Neuronal stem cell (in vitro differentiated cells): ENCODE data around the gene PCA3.

Experiments used
- DNase-seq: peaks from one replicate; pipeline ENCODE4 v3.0.0-alpha.2; 2013; ENCODE audit warnings: low spot score
- H2AFZ ChIP-seq: one replicate; pipeline ENCODE4 v1.6.1; 2013; ENCODE audit warnings: mild to moderate bottlenecking, low read length, inconsistent platforms
- H2AK5ac ChIP-seq: 2 replicates; pipeline ENCODE4 v1.6.1; 2013; ENCODE audit warnings: low read depth, mild to moderate bottlenecking, inconsistent platforms, low read length, moderate library complexity, mixed read lengths
- H2BK120ac ChIP-seq: 2 replicates; pipeline ENCODE4 v1.6.1; 2013; ENCODE audit warnings: low read depth, mild to moderate bottlenecking, inconsistent platforms, low read length, moderate library complexity, mixed read lengths
- H2BK12ac ChIP-seq: one replicate; pipeline ENCODE4 v1.6.1; 2013; ENCODE audit warnings: low read length, inconsistent platforms
- H2BK15ac ChIP-seq: 2 replicates; pipeline ENCODE4 v1.6.1; 2013; ENCODE audit warnings: mild to moderate bottlenecking, low read length, inconsistent platforms, mixed read lengths
- H2BK5ac ChIP-seq: one replicate; pipeline ENCODE4 v1.6.1; 2013; ENCODE audit warnings: inconsistent platforms, mild to moderate bottlenecking, low read length, moderate library complexity
- H3K14ac ChIP-seq: one replicate; pipeline ENCODE4 v1.6.1; 2013; ENCODE audit warnings: low read length, inconsistent platforms
- H3K18ac ChIP-seq: 2 replicates; pipeline ENCODE4 v1.6.1; 2013; ENCODE audit warnings: low read length, inconsistent platforms
- H3K23ac ChIP-seq: 2 replicates; pipeline ENCODE4 v1.6.1; 2013; ENCODE audit warnings: low read depth, mild to moderate bottlenecking, mixed read lengths, low read length, inconsistent platforms; ENCODE audit not compliant: poor library complexity
- H3K27ac ChIP-seq: replicated peaks from 3 replicates; pipeline ENCODE4 v1.5.1; 2013; ENCODE audit warnings: low read length, inconsistent platforms
- H3K27me3 ChIP-seq, 3 experiments: 2 replicates each; pipeline ENCODE4 v1.6.1; 2013; ENCODE audit warnings: low read length in 3 of 3, mild to moderate bottlenecking in 2 of 3, inconsistent platforms in 1 of 3, low read depth in 1 of 3, mixed read lengths in 1 of 3, moderate library complexity in 1 of 3; ENCODE audit not compliant: control insufficient read depth in 3 of 3, insufficient read depth in 3 of 3
- H3K36me3 ChIP-seq, 2 donors: replicated peaks in 1 of 2; 2 replicates each; pipeline ENCODE4 v1.6.1; 2013; ENCODE audit warnings: low read length in 2 of 2; ENCODE audit not compliant: control insufficient read depth in 2 of 2, insufficient read depth in 2 of 2
- H3K4ac ChIP-seq: 2 replicates; pipeline ENCODE4 v1.6.1; 2013; ENCODE audit warnings: inconsistent platforms, mild to moderate bottlenecking, low read length, moderate library complexity
- H3K4me1 ChIP-seq, 2 donors: 1 replicate in 1 of 2; 2 replicates in 1 of 2; pipeline ENCODE4 v1.6.1; 2013; ENCODE audit warnings: low read length in 2 of 2, low read depth in 1 of 2; ENCODE audit not compliant: control insufficient read depth in 2 of 2, insufficient read depth in 1 of 2
- H3K4me2 ChIP-seq: one replicate; pipeline ENCODE4 v1.6.1; 2013; ENCODE audit warnings: mild to moderate bottlenecking, low read length, inconsistent platforms; ENCODE audit not compliant: insufficient read depth, poor library complexity, severe bottlenecking
- H3K4me3 ChIP-seq, 2 donors: 2 replicates each; pipeline ENCODE4 v1.5.1; 2013; ENCODE audit warnings: low read length in 2 of 2, mild to moderate bottlenecking in 2 of 2, inconsistent platforms in 1 of 2, moderate library complexity in 1 of 2
- H3K79me1 ChIP-seq: one replicate; pipeline ENCODE4 v1.6.1; 2013; ENCODE audit warnings: low read depth, mild to moderate bottlenecking, inconsistent platforms, low read length, moderate library complexity
- H3K9ac ChIP-seq: one replicate; pipeline ENCODE4 v1.6.1; 2013; ENCODE audit warnings: mild to moderate bottlenecking, low read depth, low read length, inconsistent platforms; ENCODE audit not compliant: poor library complexity
- H3K9me3 ChIP-seq, 2 donors: replicated peaks in 1 of 2; 2 replicates each; pipeline versions ENCODE3 to v1.6.1; 2013; ENCODE audit warnings: low read length in 2 of 2, mild to moderate bottlenecking in 2 of 2, inconsistent platforms in 1 of 2, low read depth in 1 of 2, mixed read lengths in 1 of 2, moderate library complexity in 1 of 2; ENCODE audit not compliant: control insufficient read depth in 2 of 2, insufficient read depth in 1 of 2
- H4K8ac ChIP-seq: one replicate; pipeline ENCODE4 v1.6.1; 2013; ENCODE audit warnings: low read depth, mild to moderate bottlenecking, inconsistent platforms, low read length, moderate library complexity
- H4K91ac ChIP-seq: one replicate; pipeline ENCODE4 v1.6.1; 2013; ENCODE audit warnings: low read length, low read depth, mild to moderate bottlenecking, inconsistent platforms; ENCODE audit not compliant: poor library complexity
- WGBS, 2 donors: extraction: QIAGEN DNeasy Blood & Tissue Kit; methylation state at CpG; one replicate each; pipeline ENCODE4 v1.1.7; 2013; ENCODE audit warnings: missing lambda C conversion rate in 2 of 2, mixed read lengths in 1 of 2; ENCODE audit not compliant: insufficient read length in 2 of 2, insufficient replicate concordance in 1 of 2; ENCODE audit errors: extremely low coverage in 2 of 2; 5-methylcytosine and 5-hydroxymethylcytosine counted together

PCA3 gene

DNA sequence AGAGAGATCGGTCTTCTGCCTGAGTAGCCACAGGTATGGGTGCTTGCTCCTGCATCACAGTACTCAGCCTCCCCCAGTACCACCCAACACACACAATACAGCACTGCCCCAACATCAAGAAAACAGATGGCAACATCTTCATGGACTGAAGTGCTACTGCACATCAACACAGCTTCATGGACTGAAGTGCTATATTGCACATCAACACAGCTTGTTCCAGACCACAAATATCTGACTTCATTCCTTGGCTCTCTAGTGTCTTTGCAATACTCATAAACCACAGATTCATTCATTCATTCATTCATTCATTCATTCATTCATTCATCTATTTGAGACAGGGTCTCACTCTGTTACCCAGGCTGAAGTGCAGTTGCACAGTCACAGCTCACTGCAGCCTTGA, 31.1 kb upstream of the PCA3 start:
- Histone ChIP-seq H3K4me2 (no peak overlapping the region), H3K23ac (no peak overlapping the region), H2AFZ (no peak overlapping the region), H3K18ac (peak overlapping the region; percentile 44), H3K9ac (no peak overlapping the region), H4K91ac (no peak overlapping the region), H3K79me1 (no peaks in the 10 kb centered on the region), H3K14ac (no peak overlapping the region), H3K36me3 (no peaks in the 10 kb centered on the region), H3K4me1 (no peaks in the 10 kb centered on the region), H2AK5ac (no peak overlapping the region), H3K27me3 (no peaks in the 10 kb centered on the region), H2BK15ac (no peak overlapping the region), H3K4me3 (no peak overlapping the region), H3K27ac (no peak overlapping the region), H4K8ac (no peak overlapping the region), H3K4ac (no peak overlapping the region), H3K9me3 (no peaks in the 10 kb centered on the region), H2BK5ac (no peak overlapping the region), H2BK12ac (no peak overlapping the region), H2BK120ac (no peak overlapping the region)
- WGBS, 2 donors = no CpG with 5 or more reads among the region's 1 CpG
- DNase-seq = no peak

DNA sequence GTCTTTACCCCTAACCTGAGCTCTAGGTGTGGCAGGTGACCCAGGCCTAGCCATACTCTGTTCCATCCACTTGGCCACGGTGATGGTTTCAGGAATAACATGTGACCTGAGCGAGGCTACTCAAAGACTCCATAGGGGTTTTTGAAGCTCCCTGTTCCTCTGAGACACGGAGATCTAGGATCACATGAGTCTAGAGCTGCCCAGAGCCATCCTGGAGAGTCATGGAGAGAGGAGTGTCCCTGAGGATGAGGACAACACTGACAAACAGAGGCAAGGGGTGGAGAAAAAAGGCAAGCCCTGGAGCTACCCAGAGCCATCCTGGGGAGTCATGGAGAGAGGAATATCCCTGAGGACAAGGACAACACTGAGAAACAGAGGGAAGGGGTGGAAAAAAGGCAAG, 29.5 kb upstream of the PCA3 start:
- Histone ChIP-seq H3K27me3 (no peaks in the 10 kb centered on the region), H3K27ac (no peak overlapping the region), H3K14ac (no peak overlapping the region), H2BK120ac (no peak overlapping the region), H2BK15ac (no peak overlapping the region), H3K4me1 (no peaks in the 10 kb centered on the region), H3K79me1 (no peaks in the 10 kb centered on the region), H4K8ac (no peak overlapping the region), H3K4me2 (no peak overlapping the region), H3K36me3 (no peaks in the 10 kb centered on the region), H4K91ac (no peak overlapping the region), H3K18ac (no peak overlapping the region), H2AK5ac (no peak overlapping the region), H2AFZ (no peak overlapping the region), H3K4ac (no peak overlapping the region), H3K9me3 (no peaks in the 10 kb centered on the region), H3K4me3 (no peak overlapping the region), H2BK5ac (no peak overlapping the region), H3K23ac (no peak overlapping the region), H2BK12ac (no peak overlapping the region), H3K9ac (no peak overlapping the region)
- no CpG with 5 or more reads among the region's 3 CpGs for WGBS, 2 donors
- DNase-seq = no peak

DNA sequence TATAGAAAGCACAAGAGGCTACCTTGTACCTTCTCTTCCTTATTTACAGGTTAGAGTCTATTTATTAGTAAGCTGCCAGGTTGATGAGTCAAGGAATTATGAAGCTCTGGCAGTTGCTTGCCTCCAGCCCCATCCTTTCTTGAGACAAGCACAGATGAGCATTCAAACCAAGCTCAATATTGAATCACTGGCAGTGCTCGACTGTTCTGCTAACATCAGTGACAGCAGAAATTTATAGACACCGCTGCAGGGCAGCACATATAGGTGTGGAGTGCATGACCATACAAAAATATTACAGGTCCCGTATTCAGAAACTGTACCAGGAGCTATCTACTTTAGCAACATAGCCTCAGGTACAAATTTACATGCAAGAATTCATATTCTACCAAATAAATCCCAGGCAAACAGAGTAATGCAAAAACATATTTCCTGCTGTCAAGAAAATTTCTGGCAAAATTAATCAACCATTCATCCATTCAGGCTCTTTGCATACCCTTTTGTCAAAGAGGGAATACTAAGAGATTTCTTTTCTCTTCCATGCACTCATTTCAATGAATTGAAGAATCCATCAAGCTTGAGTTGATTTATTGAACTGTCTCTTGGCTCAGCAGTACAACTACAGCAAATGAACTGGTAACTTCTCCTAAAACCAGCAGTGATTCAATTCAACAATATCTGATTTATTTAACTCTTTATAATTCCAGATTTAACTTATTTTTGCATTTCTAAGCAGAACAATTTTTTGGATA, 26.9 kb upstream of the PCA3 start:
- Histone ChIP-seq H3K79me1 (no peaks in the 10 kb centered on the region), H3K27me3 (no peaks in the 10 kb centered on the region), H4K91ac (no peak overlapping the region), H3K4me2 (no peak overlapping the region), H3K18ac (no peak overlapping the region), H2BK5ac (no peak overlapping the region), H3K36me3 (no peaks in the 10 kb centered on the region), H3K23ac (no peak overlapping the region), H2BK12ac (no peak overlapping the region), H2AK5ac (no peak overlapping the region), H2BK120ac (no peak overlapping the region), H3K14ac (no peak overlapping the region), H2AFZ (no peak overlapping the region), H3K4me3 (no peak overlapping the region), H2BK15ac (no peak overlapping the region), H3K4me1 (no peaks in the 10 kb centered on the region), H3K9me3 (no peaks in the 10 kb centered on the region), H4K8ac (no peak overlapping the region), H3K9ac (no peak overlapping the region), H3K4ac (no peak overlapping the region), H3K27ac (no peak overlapping the region)
- no peak for DNase-seq
- no CpG with 5 or more reads among the region's 3 CpGs for WGBS, 2 donors

DNA sequence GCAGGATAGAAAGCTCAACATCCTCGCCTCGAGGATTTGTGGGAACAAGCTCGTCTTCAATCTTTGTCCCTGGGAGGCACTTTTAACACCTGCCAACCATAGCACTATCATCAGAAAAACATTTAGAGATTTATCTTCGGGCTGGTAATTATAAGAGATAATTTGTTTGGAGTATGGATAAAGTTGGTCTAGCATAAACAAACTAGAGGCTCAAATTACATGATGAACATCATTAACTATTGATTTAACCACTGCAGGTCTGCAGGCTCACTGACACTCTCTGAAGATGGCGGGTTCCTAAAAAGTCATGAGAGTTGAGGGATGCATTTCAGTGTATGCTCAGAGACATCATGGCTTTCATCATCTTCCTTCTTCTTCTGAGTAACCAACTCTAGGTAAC, 25.8 kb upstream of the PCA3 start:
- no peak overlapping the region for H3K4me2 ChIP-seq
- no peaks in the 10 kb centered on the region for H3K9me3 ChIP-seq
- no peaks in the 10 kb centered on the region for H3K36me3 ChIP-seq
- H3K27ac ChIP-seq = no peak overlapping the region
- no peaks in the 10 kb centered on the region for H3K4me1 ChIP-seq
- H3K23ac ChIP-seq = no peak overlapping the region
- no peak overlapping the region for H2AK5ac ChIP-seq
- DNase-seq = no peak
- H3K18ac ChIP-seq = no peak overlapping the region
- H2BK15ac ChIP-seq = no peak overlapping the region
- H3K27me3 ChIP-seq = no peaks in the 10 kb centered on the region
- H2BK12ac ChIP-seq = no peak overlapping the region
- no peak overlapping the region for H2BK120ac ChIP-seq
- no CpG with 5 or more reads among the region's 5 CpGs for WGBS, 2 donors
- H3K14ac ChIP-seq = no peak overlapping the region
- no peak overlapping the region for H3K4ac ChIP-seq
- no peak overlapping the region for H2BK5ac ChIP-seq
- no peak overlapping the region for H2AFZ ChIP-seq
- no peak overlapping the region for H4K91ac ChIP-seq
- H4K8ac ChIP-seq = no peak overlapping the region
- H3K4me3 ChIP-seq = no peak overlapping the region
- H3K79me1 ChIP-seq = no peaks in the 10 kb centered on the region
- H3K9ac ChIP-seq = no peak overlapping the region
